GM18507 (cell line): ENCODE data around the gene CEACAM16.
"Not testable (repeated sequence)": the region's sequence is repeated elsewhere in the genome, so short reads cannot be mapped to it uniquely, and the experiment has no call there.

Source experiments
- DNase-seq: peaks from one replicate; pipeline ENCODE4 v3.0.0; 2011; ENCODE audit warnings: low read depth; ENCODE audit not compliant: insufficient read length; ENCODE audit errors: extremely low spot score
- FAIRE-seq: peaks from 2 replicates; lab custom pipeline; 2011; peaks lifted over from hg19 to GRCh38; lab: Jason Lieb, UNC

Gene CEACAM16

GRCh38 chr19:44700547-44700946, 1.6 kb downstream of the CEACAM16 start:
- no peak for DNase-seq
- FAIRE-seq, result no peak

GRCh38 chr19:44701228-44701627, 2.3 kb downstream of the CEACAM16 start:
- DNase-seq, result no peak
- FAIRE-seq, result no peak

GRCh38 chr19:44702551-44703176, 3.7 kb downstream of the CEACAM16 start:
- no peak for FAIRE-seq

GRCh38 chr19:44703336-44704078, 4.6 kb downstream of the CEACAM16 start:
- DNase-seq (no peak), FAIRE-seq (no peak)

More at GRCh38 chr19:44702551-44703176, 3.7 kb downstream of the CEACAM16 start:
- no peak for DNase-seq

GRCh38 chr19:44704982-44705381, 6.0 kb downstream of the CEACAM16 start:
- DNase-seq (no peak), FAIRE-seq (no peak)

- DNase-seq (no peak), FAIRE-seq (no peak)
These were observed 6.6 kb downstream of the CEACAM16 start for GRCh38 chr19:44705502-44706010.

- FAIRE-seq (no peak), DNase-seq (no peak)
These were observed 7.7 kb downstream of the CEACAM16 start for GRCh38 chr19:44706506-44707236.

GRCh38 chr19:44707794-44708193, 8.8 kb downstream of the CEACAM16 start:
- DNase-seq, result no peak
- FAIRE-seq, result no peak

- FAIRE-seq (no peak), DNase-seq (no peak)
These were observed 10.0 kb downstream of the CEACAM16 start for GRCh38 chr19:44708940-44709339.

- FAIRE-seq, result not testable (repeated sequence)
These were observed 10.7 kb downstream of the CEACAM16 start for GRCh38 chr19:44709434-44710266.

GRCh38 chr19:44710483-44710882, 11.5 kb downstream of the CEACAM16 start:
- no peak for DNase-seq
- FAIRE-seq, result no peak

More at GRCh38 chr19:44709434-44710266, 10.7 kb downstream of the CEACAM16 start:
- DNase-seq, result not testable (repeated sequence)

GRCh38 chr19:44712864-44713515, 14.0 kb downstream of the CEACAM16 start:
- DNase-seq (no peak), FAIRE-seq (no peak)

GRCh38 chr19:44714597-44715169, 15.7 kb downstream of the CEACAM16 start:
- no peak for DNase-seq
- FAIRE-seq, result no peak

- DNase-seq (no peak), FAIRE-seq (no peak)
These were observed 18.7 kb downstream of the CEACAM16 start for GRCh38 chr19:44717603-44718002.

- FAIRE-seq (no peak), DNase-seq (no peak)
These were observed 19.7 kb downstream of the CEACAM16 start for GRCh38 chr19:44718441-44719261.

- DNase-seq (no peak), FAIRE-seq (no peak)
These were observed 20.3 kb downstream of the CEACAM16 start for GRCh38 chr19:44719262-44719701.

GRCh38 chr19:44720396-44720795, 21.4 kb downstream of the CEACAM16 start:
- not testable (repeated sequence) for FAIRE-seq, DNase-seq

- FAIRE-seq, result peak; percentile 50
- no peak for DNase-seq
These were observed 22.0 kb downstream of the CEACAM16 start for GRCh38 chr19:44720945-44721344.
